ENCODE data around the gene ABCA13. TPM values are rescaled to one million over a fixed set of nuclear protein-coding genes. Genes with fewer than 3 reads are reported as not detected.

ABCA13 gene
- total RNA-seq, 1 donor from 2014 or later, result 5.5 TPM

DNA sequence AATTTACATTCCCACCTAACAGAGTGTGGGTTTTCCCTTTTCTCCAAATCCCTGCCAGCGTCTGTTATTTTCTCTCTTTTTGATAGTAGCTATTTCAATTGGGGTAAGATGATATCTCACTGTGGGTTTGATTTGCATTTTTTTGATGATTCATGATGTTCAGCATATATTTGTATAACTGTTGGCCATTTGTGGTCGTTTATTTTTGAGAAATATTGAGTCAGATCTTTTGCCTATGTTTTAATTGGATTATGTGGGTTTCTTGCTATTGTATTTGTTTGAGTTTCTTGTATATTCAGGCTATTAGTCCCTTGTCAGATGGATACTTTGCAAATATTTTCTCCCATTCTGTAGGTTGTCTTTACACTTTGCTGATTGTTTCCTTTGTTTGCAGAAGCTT, 193.8 kb downstream of the ABCA13 start:
- no peak for DNase-seq (ENCODE audit: low spot score)

DNA sequence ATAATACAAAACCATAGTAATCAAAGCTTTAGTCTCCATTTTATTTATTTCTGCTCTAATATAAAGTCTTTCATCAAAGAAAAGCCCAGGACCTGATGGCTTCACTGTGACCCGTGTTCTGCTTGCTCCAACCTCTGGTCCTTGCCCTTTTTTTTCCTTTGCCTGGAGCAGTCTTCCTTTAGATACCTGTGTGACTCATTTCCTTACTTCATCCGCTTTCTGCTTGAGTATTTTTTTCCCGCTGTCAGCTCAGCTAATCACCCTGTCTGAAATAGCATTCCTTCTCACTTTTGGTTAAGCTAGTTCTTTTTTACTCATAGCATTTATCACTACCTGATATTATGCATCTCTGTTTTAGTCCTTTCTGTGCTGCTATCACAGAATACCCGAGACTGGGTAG, 194.8 kb downstream of the ABCA13 start:
- DNase-seq (ENCODE audit: low spot score), result peak; percentile 31

DNA sequence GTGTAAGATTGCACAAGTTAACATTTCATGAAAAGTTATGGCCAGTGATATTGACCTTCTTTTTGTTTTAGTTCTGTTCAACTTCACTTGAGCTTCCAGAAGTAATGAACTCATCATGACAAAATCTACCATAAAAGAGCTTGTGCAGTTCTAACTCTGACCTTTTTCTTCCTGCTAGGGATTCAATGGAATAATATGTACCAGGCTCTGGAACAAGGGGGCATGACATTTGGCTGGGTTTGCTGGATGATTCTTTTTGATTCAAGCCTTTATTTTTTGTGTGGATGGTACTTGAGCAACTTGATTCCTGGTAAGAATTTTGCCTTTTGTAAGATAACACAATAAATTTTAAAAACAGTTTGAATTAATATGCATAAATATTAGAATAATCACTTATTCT, 205.0 kb downstream of the ABCA13 start:
- no peak for DNase-seq (ENCODE audit: low spot score)

DNA sequence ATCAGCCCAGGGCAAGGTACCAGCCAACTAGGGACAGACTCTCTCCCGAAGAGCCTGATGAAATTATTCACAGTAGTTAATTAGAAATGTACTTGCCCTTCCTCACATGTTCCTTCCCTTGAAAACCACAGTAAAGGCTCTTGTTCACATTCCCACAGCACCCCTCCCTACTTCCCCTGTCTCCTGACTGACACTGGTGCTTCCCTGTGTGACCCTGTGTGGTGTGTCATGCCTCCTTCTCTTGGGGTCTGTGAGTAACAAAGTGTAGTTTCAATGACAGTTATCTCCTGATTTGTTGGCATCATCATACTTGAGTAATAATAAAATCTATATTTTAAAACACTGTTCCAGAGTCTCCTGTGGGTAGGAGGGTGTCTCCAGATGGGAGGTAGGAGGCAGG, 209.7 kb downstream of the ABCA13 start:
- no peak for DNase-seq (ENCODE audit: low spot score)

- no peak for DNase-seq (ENCODE audit: low spot score)
Measured at GRCh38 chr7:48381571-48381970, 210.3 kb downstream of the ABCA13 start.

DNA sequence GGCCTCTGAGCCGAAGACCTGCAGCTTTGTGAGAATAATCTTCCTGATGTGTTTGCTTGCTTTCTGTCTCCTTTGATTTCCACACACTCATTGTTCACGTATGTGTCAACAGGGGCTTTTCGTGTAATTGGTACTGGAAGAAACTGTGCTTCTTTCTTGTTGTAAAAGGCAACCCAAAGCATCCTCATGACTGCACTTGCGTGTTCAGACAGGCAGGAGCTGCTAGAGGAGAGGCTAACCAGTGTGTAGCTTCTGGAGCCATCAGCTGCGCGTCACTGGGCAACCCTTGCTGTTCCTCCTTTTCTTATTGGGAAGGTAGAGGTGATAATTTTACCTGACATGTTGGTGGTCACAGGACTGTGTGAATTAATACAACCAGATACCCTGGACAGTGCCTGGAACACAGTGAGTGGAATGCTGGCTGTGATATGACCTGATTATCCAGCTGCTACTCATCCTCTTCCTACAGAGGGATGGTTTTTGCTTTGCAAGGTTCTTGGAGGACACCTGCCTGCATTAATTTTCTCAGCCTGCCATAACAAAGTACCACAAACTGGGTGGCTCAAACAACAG, 213.0 kb downstream of the ABCA13 start:
- DNase-seq (ENCODE audit: low spot score), result no peak

- DNase-seq (ENCODE audit: low spot score), result no peak
Measured at GRCh38 chr7:48387932-48388331, 216.7 kb downstream of the ABCA13 start.

GRCh38 chr7:48388911-48389310, 217.7 kb downstream of the ABCA13 start:
- no peak for DNase-seq (ENCODE audit: low spot score)

- DNase-seq (ENCODE audit: low spot score), result peak; percentile 22
Measured at GRCh38 chr7:48389977-48390376, 218.7 kb downstream of the ABCA13 start.

DNA sequence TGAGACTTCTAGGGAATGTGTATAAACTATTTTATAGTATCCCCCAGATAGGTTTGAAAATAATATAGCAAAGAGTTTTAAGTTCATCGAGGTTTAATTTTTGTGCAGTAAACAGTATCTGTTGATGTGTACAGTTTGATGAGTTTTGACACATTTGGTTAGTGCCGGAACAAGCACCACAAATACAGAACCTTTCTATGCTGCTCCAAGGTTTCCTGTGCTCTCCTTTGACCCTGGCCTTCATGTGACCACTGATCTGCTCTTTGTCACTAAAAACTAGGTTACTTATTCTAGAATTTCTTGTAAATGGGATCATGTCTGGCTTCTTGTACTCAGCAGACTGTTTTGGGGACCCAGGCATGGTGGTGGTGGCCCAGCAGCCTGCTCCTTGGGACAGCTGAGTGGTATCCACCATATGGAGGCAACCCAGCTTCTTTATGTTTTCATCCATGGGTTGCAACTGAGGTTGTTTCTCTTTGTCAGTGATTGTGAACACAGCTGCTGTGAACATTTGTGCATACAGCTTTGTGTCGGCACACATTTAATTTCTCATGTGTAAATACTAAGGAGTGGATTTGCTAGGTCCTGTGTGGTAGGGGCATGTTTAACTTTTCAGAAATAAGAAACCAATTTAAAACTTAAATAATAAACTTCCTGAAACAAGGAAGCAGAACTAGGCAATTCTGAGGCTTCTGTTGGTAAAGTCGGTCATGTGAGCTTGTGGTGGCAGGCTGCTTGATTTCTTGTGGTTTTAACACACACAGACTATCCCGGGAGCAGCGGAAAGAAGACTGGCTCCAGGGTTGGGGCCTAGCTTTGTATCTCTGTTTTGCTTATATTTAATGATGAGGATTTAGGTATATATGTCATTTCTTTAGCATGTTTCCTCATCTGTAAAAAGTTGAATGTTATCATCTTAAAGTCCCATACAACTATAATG, 219.4 kb downstream of the ABCA13 start:
- DNase-seq (ENCODE audit: low spot score), result no peak

DNA sequence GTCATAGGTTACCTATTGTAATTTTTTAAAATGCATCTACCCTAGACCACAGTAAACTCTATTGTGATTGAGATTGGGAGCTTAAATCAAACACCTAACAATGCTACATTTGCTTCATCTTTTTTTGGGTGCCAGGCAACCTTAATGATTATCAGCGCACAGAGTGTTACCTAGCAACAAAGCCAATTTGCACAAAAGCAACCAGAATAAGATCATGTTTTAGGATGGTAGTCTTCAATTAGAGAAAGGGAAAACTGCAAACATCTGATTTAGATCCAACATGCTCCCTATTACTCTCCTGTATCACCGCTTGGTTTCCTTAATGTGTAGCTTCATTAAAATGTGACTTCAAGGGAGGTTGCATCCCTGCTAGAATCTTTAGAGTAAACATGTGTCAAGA, 226.9 kb downstream of the ABCA13 start:
- DNase-seq (ENCODE audit: low spot score), result no peak

- DNase-seq (ENCODE audit: low spot score), result no peak
Measured at GRCh38 chr7:48402721-48403120, 231.5 kb downstream of the ABCA13 start.

DNA sequence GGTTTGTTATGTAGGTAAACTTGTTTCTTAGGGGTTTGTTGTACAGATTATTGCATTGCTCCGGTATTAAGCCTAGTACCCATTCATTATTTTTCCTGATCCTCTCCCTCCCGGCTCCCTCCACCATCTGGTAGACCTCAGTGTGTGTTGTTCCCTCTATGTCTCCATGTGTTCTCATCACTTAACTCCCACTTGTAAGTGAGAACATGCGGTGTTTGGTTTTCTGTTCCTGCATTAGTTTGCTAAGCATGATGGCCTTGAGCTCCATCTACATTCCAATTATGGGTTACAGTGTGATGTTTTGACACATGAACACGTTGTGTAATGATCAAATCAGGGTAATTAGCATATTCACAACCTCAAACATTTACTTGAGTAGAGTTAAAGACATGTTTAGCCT, 237.5 kb downstream of the ABCA13 start:
- no peak for DNase-seq (ENCODE audit: low spot score)

DNA sequence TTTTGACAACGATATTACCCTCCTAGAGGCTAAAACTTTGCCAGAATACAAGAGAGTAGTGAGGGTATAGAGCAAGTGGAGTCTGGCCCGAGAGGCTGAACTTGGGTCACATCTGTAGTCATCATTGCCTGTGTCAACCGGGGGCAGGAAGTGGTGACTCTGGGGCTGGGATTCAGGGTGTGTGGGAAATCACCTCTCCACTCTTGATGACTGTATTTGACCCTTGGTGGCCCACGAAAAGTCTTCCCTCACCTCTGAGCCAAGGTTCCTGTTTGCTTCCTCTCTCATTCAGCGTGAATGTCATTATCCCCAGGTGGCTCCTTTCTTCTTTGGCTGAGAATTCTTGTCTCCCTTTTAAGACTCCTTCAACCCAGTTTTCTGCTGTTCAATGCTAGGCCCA, 240.4 kb downstream of the ABCA13 start:
- no peak for DNase-seq (ENCODE audit: low spot score)

GRCh38 chr7:48414011-48414732, 242.9 kb downstream of the ABCA13 start:
- DNase-seq (ENCODE audit: low spot score), result peak; percentile 33

DNA sequence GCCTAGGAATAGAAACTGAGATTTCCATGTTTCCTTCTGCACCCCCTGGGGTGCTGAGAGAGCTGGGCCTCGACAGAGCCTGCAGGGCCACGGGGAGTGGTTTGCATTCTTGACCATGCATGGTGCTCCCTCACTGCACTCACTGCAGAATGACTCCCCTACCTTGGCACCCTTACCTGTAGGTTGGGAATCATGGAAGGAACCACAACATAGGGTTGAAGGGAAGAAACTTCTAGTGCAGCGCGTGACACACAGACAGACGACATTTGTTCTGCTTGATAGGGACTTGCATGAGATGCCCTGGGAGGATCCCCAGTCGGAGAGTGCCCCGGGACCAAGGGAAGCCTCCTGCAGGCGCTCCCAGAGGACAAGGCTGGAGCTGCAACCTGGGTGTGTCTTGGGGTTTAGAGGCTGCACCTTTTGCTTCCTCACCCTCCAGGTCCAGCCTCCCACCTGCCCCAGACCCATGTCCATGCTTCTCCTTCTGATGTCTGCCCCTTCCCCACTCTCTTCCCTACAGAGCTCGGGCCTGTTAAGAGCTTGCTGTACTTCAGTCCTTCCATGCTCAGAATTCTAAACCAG, 245.2 kb downstream of the ABCA13 start:
- DNase-seq (ENCODE audit: low spot score), result no peak

DNA sequence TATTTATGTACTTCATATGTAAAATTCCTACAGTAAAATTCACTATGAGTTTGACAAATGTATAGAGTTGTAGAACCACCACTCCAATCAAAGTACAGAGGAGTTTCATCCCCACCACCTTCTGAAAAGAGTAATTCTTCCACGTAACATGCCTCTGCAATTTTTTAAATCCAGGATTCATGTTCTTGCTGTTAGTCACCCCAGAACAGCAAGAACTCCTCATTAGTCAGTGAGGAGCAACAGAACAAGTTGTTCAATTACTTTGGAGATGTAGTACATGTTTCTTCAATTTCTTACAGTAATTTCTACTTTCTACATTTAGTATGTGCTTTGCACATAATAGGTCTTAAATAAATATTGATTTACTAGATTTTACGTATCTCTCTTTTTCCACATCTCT, 248.1 kb downstream of the ABCA13 start:
- no peak for DNase-seq (ENCODE audit: low spot score)

- DNase-seq (ENCODE audit: low spot score), result no peak
Measured at GRCh38 chr7:48420206-48420605, 248.9 kb downstream of the ABCA13 start.

- no peak for DNase-seq (ENCODE audit: low spot score)
Measured at GRCh38 chr7:48421357-48421756, 250.1 kb downstream of the ABCA13 start.

DNA sequence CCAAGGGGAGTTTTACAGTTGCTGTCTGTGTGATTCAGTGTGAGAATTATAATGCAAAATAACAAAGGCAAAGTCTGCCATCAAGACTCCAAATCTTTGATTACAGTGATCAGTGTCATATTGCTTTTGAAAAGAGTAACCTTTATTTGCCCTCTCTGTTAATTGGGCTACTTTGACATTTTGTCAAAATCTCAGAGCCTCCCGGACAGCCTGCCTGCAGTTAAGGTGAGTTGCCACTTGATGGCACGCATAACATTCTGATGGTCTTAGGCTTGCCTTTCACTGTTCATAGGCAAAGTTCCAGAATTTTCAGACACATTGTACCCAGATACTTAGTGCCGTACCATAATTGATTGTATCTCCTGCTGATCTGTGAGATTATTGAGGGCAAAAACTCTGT, 253.5 kb downstream of the ABCA13 start:
- peak; percentile 7 for DNase-seq (ENCODE audit: low spot score)

GRCh38 chr7:48426331-48426965, 255.2 kb downstream of the ABCA13 start:
- DNase-seq (ENCODE audit: low spot score), result no peak

Measured in umbilical cord (tissue), 2 donors.